Pancreas (tissue), 10 donors: ENCODE results near the gene ANKRD31. TPM values are rescaled to one million over a fixed set of nuclear protein-coding genes. Genes with fewer than 3 reads are reported as not detected.
"Not testable (repeated sequence)": the region's sequence is repeated elsewhere in the genome, so short reads cannot be mapped to it uniquely, and the experiment has no call there.

ENCODE experiments used
- ATAC-seq, 4 donors: fragments of 200-7000 bp; cut with Tn5 transposase; one replicate each; pipeline versions ENCODE4 v1.8.0 to v1.9.1; 2020; ENCODE audit warnings: mild to moderate bottlenecking in 4 of 4, moderate library complexity in 4 of 4
- DNase-seq, 6 donors: peaks; one replicate each; pipeline ENCODE4 v3.0.0-alpha.2; 2020
- FAIRE-seq: peaks from 2 replicates; lab custom pipeline; 2012; peaks lifted over from hg19 to GRCh38; lab: Jason Lieb, UNC
- H3K27ac ChIP-seq, 4 donors: fragments of 200-600 bp; sonication (generic); 1 replicate in 3 of 4; 2 replicates in 1 of 4; pipeline versions ENCODE4 v1.5.0 to v1.8.0; 2020
- H3K27me3 ChIP-seq, 4 donors: fragments of 200-600 bp; one replicate each; pipeline ENCODE4 v1.8.0; 2021
- H3K36me3 ChIP-seq, 3 donors: fragments of 200-600 bp; sonication (generic) in 1 of 3; one replicate each; pipeline versions ENCODE4 v1.5.0 to v1.8.0; 2020 to 2021
- H3K4me1 ChIP-seq, 3 donors: fragments of 200-600 bp; one replicate each; pipeline ENCODE4 v1.8.0; 2021
- H3K4me3 ChIP-seq, 4 donors: fragments of 200-600 bp; sonication (generic) in 2 of 4; one replicate each; pipeline versions ENCODE4 v1.5.0 to v1.8.0; 2020 to 2021
- H3K9me3 ChIP-seq, 4 donors: fragments of 200-600 bp; one replicate each; pipeline ENCODE4 v1.8.0; 2021
- CTCF ChIP-seq, 4 donors: fragments of 200-600 bp; sonication (generic) in 3 of 4; IDR thresholded peaks; one replicate each; pipeline versions ENCODE4 v1.5.0 to v1.8.0; 2021; ENCODE audit warnings: antibody characterized with exemption in 4 of 4
- WGBS, 2 donors: extraction: QIAGEN DNeasy Blood & Tissue Kit; methylation state at CpG; one replicate each; pipeline ENCODE4 v1.1.7; 2013; 5-methylcytosine and 5-hydroxymethylcytosine counted together
- intact Hi-C, 3 donors: fragments of 100-400 bp; cut with DNase I; formaldehyde crosslinking; loops; one replicate each; pipeline versions ENCODE4 v1.11.1 to v1.14.2; 2022
- polyA plus RNA-seq, 2 donors: library from polyadenylated mRNA; stranded (reverse); fragments of 200-250 nt; gene quantifications; one replicate each; pipeline ENCODE4 v1.2.3, GENCODE V29; 2013
- total RNA-seq, 6 donors: library from RNA; stranded (reverse); fragmentation: NEBNext Ultra II Directional in 4 of 6; extraction: Animal tissue kit (Norgen Biotek cat#: 25700) in 4 of 6; gene quantifications; one replicate each; pipeline versions ENCODE4 v1.2.1 to v1.2.4, GENCODE V29; 2021 to 2023
- donor health status: healthy with polysubstance abuse.
- donor health status: DM: no; HTN: no; CAD: no; lungs with moderate emphysema.
- donor health status: DM: no; HTN: no; CAD: no.
- donor health status: control.
- donor health status: control.
- donor health status: Bipolar disorder and iron deficiency.
- donor health status: DM: yes; HTN: yes; CAD: no.
- donor health status: DM: no; HTN: no; CAD: no.
- donor health status: DM: no; HTN: no; CAD: no.
- donor health status: DM: yes; HTN: yes; CAD: no.

ANKRD31 gene
- total and polyA plus RNA-seq, 8 donors = 0.08 to 0.28 (median 0.18) TPM

- Histone ChIP-seq H3K27me3 (no peaks in the 10 kb centered on the region), H3K9me3 (no peaks in the 10 kb centered on the region), H3K36me3 (no peaks in the 10 kb centered on the region), H3K4me1 (no peaks in the 10 kb centered on the region), H3K27ac (no peak overlapping the region), H3K4me3 (no peak overlapping the region)
- TF ChIP-seq CTCF (IDR thresholded peaks at IDR 0.05) = no peak
- ATAC-seq (no peak), DNase-seq (no peak), FAIRE-seq (no peak)
- WGBS, 2 donors = 49 to 53% methylated on average over 1 of the region's 1 CpG
- intact Hi-C loops = no loop called here
Observed at GRCh38 chr5:75089662-75090061, 147.0 kb downstream of the ANKRD31 start.

GRCh38 chr5:75089137-75089536 is 147.5 kb downstream of the ANKRD31 start:
- H3K27me3 ChIP-seq = no peaks in the 10 kb centered on the region
- DNase-seq = no peak
- intact Hi-C loops = no loop called here
- ATAC-seq = no peak
- H3K9me3 ChIP-seq = no peaks in the 10 kb centered on the region
- H3K4me1 ChIP-seq = no peaks in the 10 kb centered on the region
- no peak overlapping the region for H3K27ac ChIP-seq
- 87 to 96% methylated on average over 1 of the region's 1 CpG for WGBS, 2 donors
- FAIRE-seq = no peak
- TF ChIP-seq CTCF (IDR thresholded peaks at IDR 0.05) = no peak
- H3K36me3 ChIP-seq = no peaks in the 10 kb centered on the region
- H3K4me3 ChIP-seq = no peak overlapping the region

GRCh38 chr5:75088648-75089047 is 148.0 kb downstream of the ANKRD31 start:
- ATAC-seq = no peak
- intact Hi-C loops = no loop called here
- 90% methylated on average over 3 of the region's 3 CpGs for WGBS, 2 donors

GRCh38 chr5:75081510-75081909 is 155.2 kb downstream of the ANKRD31 start:
- no peak overlapping the region for H3K4me3 ChIP-seq
- no peak for FAIRE-seq
- no peaks in the 10 kb centered on the region for H3K4me1 ChIP-seq
- H3K9me3 ChIP-seq = no peaks in the 10 kb centered on the region
- 68 to 81% methylated on average over 2 of the region's 2 CpGs for WGBS, 2 donors
- TF ChIP-seq CTCF (IDR thresholded peaks at IDR 0.05) = no peak
- H3K27me3 ChIP-seq = no peaks in the 10 kb centered on the region
- H3K27ac ChIP-seq = no peak overlapping the region
- DNase-seq = no peak
- intact Hi-C loops = no loop called here
- H3K36me3 ChIP-seq = no peaks in the 10 kb centered on the region
- ATAC-seq = no peak

More at GRCh38 chr5:75088648-75089047, 148.0 kb downstream of the ANKRD31 start:
- DNase-seq = no peak
- no peak for FAIRE-seq
- Histone ChIP-seq H3K4me1 (no peaks in the 10 kb centered on the region), H3K27me3 (no peaks in the 10 kb centered on the region), H3K9me3 (no peaks in the 10 kb centered on the region), H3K27ac (no peak overlapping the region), H3K4me3 (no peak overlapping the region), H3K36me3 (no peaks in the 10 kb centered on the region)
- TF ChIP-seq CTCF (IDR thresholded peaks at IDR 0.05) = no peak

- not testable (repeated sequence) for FAIRE-seq, ATAC-seq
Observed at GRCh38 chr5:75079346-75079745, 157.3 kb downstream of the ANKRD31 start.

More at GRCh38 chr5:75079346-75079745, 157.3 kb downstream of the ANKRD31 start:
- H3K4me3 ChIP-seq, DNase-seq, H3K27me3 ChIP-seq, H3K9me3 ChIP-seq, H3K27ac ChIP-seq, H3K4me1 ChIP-seq, intact Hi-C loops, H3K36me3 ChIP-seq: not testable (repeated sequence)
- 92 to 98% methylated on average over 3 of the region's 3 CpGs for WGBS, 2 donors
